HepG2 (cell line): ENCODE results near the gene CDH22. TPM values are rescaled to one million over a fixed set of nuclear protein-coding genes. Genes with fewer than 3 reads are reported as not detected.

Source experiments
- ATAC-seq: fragments of 200-7000 bp; cut with Tn5 transposase; 3 replicates; pipeline ENCODE4 v1.9.1; 2020; ENCODE audit warnings: mild to moderate bottlenecking, moderate library complexity
- BruUV-seq: library from RNA; stranded (reverse); fragments of 400-500 nt; replicated peaks from 2 replicates; lab custom pipeline; 2021; lab: Mats Ljungman, UMichigan
- CTCF ChIA-PET: fragments of 300-600 bp; formaldehyde crosslinking; extraction: SDS; loops from one replicate; lab custom pipeline; 2021; ENCODE audit warnings: low total read pairs, inconsistent platforms, low intra/inter-chr PET ratio; lab: Yijun Ruan, JAX
- POLR2A ChIA-PET: fragments of 350-600 bp; sonication (Branson Sonifier 250); formaldehyde crosslinking; loops from one replicate; lab custom pipeline; 2020; ENCODE audit warnings: antibody characterized with exemption, inconsistent platforms; lab: Yijun Ruan, JAX
- DNase-seq: peaks from one replicate; pipeline ENCODE4 v3.0.0-alpha.2; 2015; ENCODE audit warnings: low spot score
- FAIRE-seq: peaks from 3 replicates; lab custom pipeline; 2011; peaks lifted over from hg19 to GRCh38; lab: Jason Lieb, UNC
- H2AFZ ChIP-seq: one replicate; pipeline ENCODE4 v1.6.1; 2011; ENCODE audit warnings: low read length, inconsistent platforms
- H3K27ac ChIP-seq: fragments of 300-600 bp; 3 replicates; pipeline ENCODE4 v1.8.0; 2011; ENCODE audit warnings: mixed run types, mild to moderate bottlenecking, mixed read lengths, low read length, inconsistent platforms; ENCODE audit not compliant: insufficient read depth; ENCODE audit errors: extremely low read length
- H3K27me3 ChIP-seq, 2 experiments: fragments of 200-600 bp in 1 of 2; 2 replicates in 1 of 2; 3 replicates in 1 of 2; pipeline versions ENCODE4 v1.6.0 to v1.8.0; 2011; ENCODE audit warnings: low read length in 2 of 2, mild to moderate bottlenecking in 2 of 2, moderate library complexity in 2 of 2, inconsistent platforms in 1 of 2; ENCODE audit not compliant: insufficient read depth in 2 of 2, control insufficient read depth in 1 of 2
- H3K36me3 ChIP-seq, 2 experiments: fragments of 200-600 bp in 1 of 2; replicated peaks in 1 of 2; 2 replicates in 1 of 2; 3 replicates in 1 of 2; pipeline versions ENCODE4 v1.5.1 to v1.8.0; 2011; ENCODE audit warnings: low read length in 2 of 2, inconsistent platforms in 1 of 2; ENCODE audit not compliant: insufficient read depth in 2 of 2, control insufficient read depth in 1 of 2
- H3K4me1 ChIP-seq: 2 replicates; pipeline ENCODE4 v1.5.1; 2012; ENCODE audit warnings: low read length, inconsistent platforms; ENCODE audit not compliant: insufficient read depth
- H3K4me2 ChIP-seq: 2 replicates; pipeline ENCODE4 v1.6.0; 2011; ENCODE audit warnings: low read depth, low read length, inconsistent platforms
- H3K4me3 ChIP-seq, 3 experiments: fragments of 200-600 bp in 1 of 3; sonication (generic), shearing (Covaris generic) in 1 of 3; replicated peaks in 1 of 3; 2 replicates each; pipeline ENCODE4 v1.5.1; 2011 to 2016; ENCODE audit warnings: low read length in 3 of 3, inconsistent platforms in 2 of 3, low read depth in 2 of 3, mild to moderate bottlenecking in 2 of 3, control low read depth in 1 of 3, mixed read lengths in 1 of 3; ENCODE audit not compliant: insufficient read depth in 1 of 3
- H3K79me2 ChIP-seq: one replicate; pipeline ENCODE4 v1.6.1; 2011; ENCODE audit warnings: low read length, inconsistent platforms; ENCODE audit not compliant: insufficient read depth
- H3K9ac ChIP-seq: 2 replicates; pipeline ENCODE4 v1.6.0; 2011; ENCODE audit warnings: mild to moderate bottlenecking, low read depth, low read length, inconsistent platforms; ENCODE audit not compliant: insufficient read depth
- H3K9me3 ChIP-seq: 2 replicates; pipeline ENCODE4 v1.5.1; 2012; ENCODE audit warnings: mild to moderate bottlenecking, low read length
- H4K20me1 ChIP-seq: 2 replicates; pipeline ENCODE4 v1.6.0; 2011; ENCODE audit warnings: inconsistent platforms, mild to moderate bottlenecking, low read length, moderate library complexity; ENCODE audit not compliant: insufficient read depth
- MYC ChIP-seq: sonication (generic); formaldehyde crosslinking; IDR thresholded peaks from 2 replicates; pipeline ENCODE4 v1.9.0; 2021; ENCODE audit warnings: missing genetic modification reagents, borderline replicate concordance
- PHF21A ChIP-seq: sonication (generic); formaldehyde crosslinking; IDR thresholded peaks from 2 replicates; pipeline ENCODE4 v1.5.0; 2020; ENCODE audit warnings: mild to moderate bottlenecking, missing genetic modification reagents
- RAD21 ChIP-seq: fragments of 450-650 bp; formaldehyde crosslinking; IDR thresholded peaks from 2 replicates; pipeline ENCODE4 v1.5.0; 2020; ENCODE audit warnings: mild to moderate bottlenecking
- ZNF230 ChIP-seq: sonication (generic); formaldehyde crosslinking; IDR thresholded peaks from 2 replicates; pipeline ENCODE4 v1.4.0; 2020; ENCODE audit warnings: mild to moderate bottlenecking, missing genetic modification reagents
- ZNF451 ChIP-seq: sonication (generic); formaldehyde crosslinking; IDR thresholded peaks from 2 replicates; pipeline ENCODE4 v1.5.0; 2020; ENCODE audit warnings: mild to moderate bottlenecking, missing genetic modification reagents
- ZNF629 ChIP-seq: sonication (generic); formaldehyde crosslinking; conservative IDR thresholded peaks from 2 replicates; pipeline ENCODE4 v1.5.0; 2020; ENCODE audit warnings: missing genetic modification reagents
- WGBS: methylation state at CpG from one replicate; pipeline ENCODE4 v1.1.6; 2017; ENCODE audit warnings: low lambda C conversion rate; 5-methylcytosine and 5-hydroxymethylcytosine counted together
- in situ Hi-C: cut with HindIII; loops from 2 replicates; pipeline ENCODE4 v1.10.0; 2017; ENCODE audit warnings: low pct_unique_long_range_greater_than_20kb; ENCODE audit not compliant: extremely low pct_ligation_motif_present
- intact Hi-C: fragments of 100-400 bp; cut with micrococcal nuclease; formaldehyde crosslinking; loops from one replicate; pipeline ENCODE4 v1.10.0; 2022; ENCODE audit not compliant: unreplicated experiment
- polyA plus RNA-seq, 8 experiments: library from polyadenylated mRNA; depleted of rRNA in 3 of 8; stranded (reverse) in 7 of 8; unstranded in 1 of 8; fragments of >200 nt; fragmentation: Illumina TruSeq in 4 of 8; extraction: Trizol in 4 of 8; gene quantifications; 2 replicates each; pipeline versions ENCODE4 v1.2.1 to v1.2.3, GENCODE V29; 2011 to 2016; ENCODE audit warnings: low read depth in 4 of 8, missing spikeins in 1 of 8, mixed read lengths in 1 of 8; ENCODE audit not compliant: insufficient read depth in 1 of 8
- total RNA-seq, 5 experiments: library from RNA; depleted of rRNA; stranded (reverse); fragments of >200 nt; fragmentation: Illumina TruSeq; extraction: Trizol; gene quantifications; 2 replicates each; pipeline ENCODE4 v1.2.3, GENCODE V29; 2016; ENCODE audit warnings: low read depth in 1 of 5

The CDH22 gene
- total and polyA plus RNA-seq, 2 of the 13 experiments (the other 11 are each of a cell fraction or from before 2014, with no cell fraction given), result not detected

GRCh38 chr20:46283426-46284039, 24.8 kb downstream of the CDH22 start:
- DNase-seq, result no peak
- intact Hi-C loops, result no loop called here
- H3K4me2 ChIP-seq, result no peak overlapping the region
- H4K20me1 ChIP-seq, result no peaks in the 10 kb centered on the region
- ChIA-PET CTCF (no interaction called here), POLR2A (no interaction called here)
- no peak for FAIRE-seq
- 15% methylated on average over 11 of the region's 12 CpGs for WGBS
- no peak overlapping the region for H3K9ac ChIP-seq
- no peak overlapping the region for H3K4me3 ChIP-seq
- no peak overlapping the region for H2AFZ ChIP-seq
- no peaks in the 10 kb centered on the region for H3K9me3 ChIP-seq
- no peaks in the 10 kb centered on the region for H3K4me1 ChIP-seq
- no peaks in the 10 kb centered on the region for H3K36me3 ChIP-seq
- no TSS peak for BruUV-seq
- TF ChIP-seq ZNF629 (CRISPR knock-in tag) (peak; percentile 34; the same call in 1 of the 2 replicates), MYC (no peak)
- H3K79me2 ChIP-seq, result no peaks in the 10 kb centered on the region
- no peak overlapping the region for H3K27ac ChIP-seq
- in situ Hi-C loops, result no loop called here
- no peak; the same call in 2 of the 3 replicates for ATAC-seq
- peaks cover 17 to 89% of the 10 kb centered on the region in 2 experiments; a peak in 4 of 5 replicates for H3K27me3 ChIP-seq

- H3K9me3 ChIP-seq, result no peaks in the 10 kb centered on the region
- H3K9ac ChIP-seq, result no peak overlapping the region
- no peak for TF ChIP-seq ZNF451 (CRISPR knock-in tag)
- no peak for TF ChIP-seq RAD21 (CRISPR knock-in tag)
- TF ChIP-seq PHF21A (CRISPR knock-in tag), result no peak
- no peak for TF ChIP-seq ZNF230
- no peak overlapping the region for H3K4me3 ChIP-seq
- no TSS peak for BruUV-seq
- ChIA-PET CTCF (no interaction called here), POLR2A (no interaction called here)
- DNase-seq (no peak), FAIRE-seq (no peak), ATAC-seq (peak; percentile 32)
- H3K36me3 ChIP-seq, result no peaks in the 10 kb centered on the region
- 6% methylated on average over 9 of the region's 11 CpGs for WGBS
- no peaks in the 10 kb centered on the region for H3K79me2 ChIP-seq
- peaks cover 17 to 86% of the 10 kb centered on the region in 2 experiments; a peak in 4 of 5 replicates for H3K27me3 ChIP-seq
- H3K4me2 ChIP-seq, result no peak overlapping the region
- H3K4me1 ChIP-seq, result no peaks in the 10 kb centered on the region
- H2AFZ ChIP-seq, result no peak overlapping the region
- H4K20me1 ChIP-seq, result no peaks in the 10 kb centered on the region
- no peak overlapping the region for H3K27ac ChIP-seq
- in situ Hi-C loops (no loop called here), intact Hi-C loops (no loop called here)
Measured at GRCh38 chr20:46282669-46283068, 25.6 kb downstream of the CDH22 start.
